Body of pancreas (tissue), 4 donors: ENCODE results near the gene CSRP1.
"Not testable (repeated sequence)": the region's sequence is repeated elsewhere in the genome, so short reads cannot be mapped to it uniquely, and the experiment has no call there.

Experiments used
- POLR2A ChIP-seq, 3 donors: fragments of 450-650 bp; IDR thresholded peaks; one replicate each; pipeline ENCODE4 v1.6.1; 2016; ENCODE audit warnings: antibody characterized with exemption in 3 of 3, mild to moderate bottlenecking in 2 of 3
- TF ChIP-seq, protein P1 (sequence below), 7 experiments: fragments of 450-650 bp in 4 of 7; fragments of 200-600 bp in 3 of 7; sonication (generic) in 3 of 7; IDR thresholded peaks; one replicate each; pipeline ENCODE4 v1.5.1; 2016 to 2019; ENCODE audit warnings: antibody characterized with exemption in 7 of 7

DNA sequence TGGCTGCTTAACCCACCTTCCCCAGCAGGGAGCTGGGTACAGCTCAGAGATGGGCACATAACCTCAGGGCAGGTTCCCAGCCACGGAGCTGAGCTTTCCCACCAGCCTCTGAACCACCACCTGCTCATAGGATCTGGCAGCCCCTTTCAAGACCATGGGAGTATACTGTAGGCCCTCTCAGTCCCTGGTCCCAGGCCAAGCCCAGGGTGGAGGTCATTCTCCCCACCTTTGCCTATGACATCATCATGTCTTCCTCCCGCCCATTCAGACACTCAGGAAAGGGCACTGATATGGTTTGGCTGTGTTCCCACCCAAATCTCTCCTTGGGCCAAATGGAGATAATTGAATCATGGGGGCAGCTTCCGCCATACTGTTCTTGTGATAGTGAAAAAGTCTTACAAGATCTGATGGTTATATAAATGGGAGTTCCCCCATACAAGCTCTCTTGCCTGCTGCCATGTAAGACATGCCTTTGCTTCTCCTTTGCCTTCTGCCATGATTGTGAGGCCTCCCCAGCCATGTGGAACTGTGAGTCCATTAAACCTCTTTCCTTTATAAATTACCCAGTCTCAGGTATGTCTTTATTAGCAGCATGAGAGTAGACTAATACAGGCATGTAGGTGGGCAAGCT lies 13.8 kb downstream of the CSRP1 start:
- TF ChIP-seq, protein P1, sequence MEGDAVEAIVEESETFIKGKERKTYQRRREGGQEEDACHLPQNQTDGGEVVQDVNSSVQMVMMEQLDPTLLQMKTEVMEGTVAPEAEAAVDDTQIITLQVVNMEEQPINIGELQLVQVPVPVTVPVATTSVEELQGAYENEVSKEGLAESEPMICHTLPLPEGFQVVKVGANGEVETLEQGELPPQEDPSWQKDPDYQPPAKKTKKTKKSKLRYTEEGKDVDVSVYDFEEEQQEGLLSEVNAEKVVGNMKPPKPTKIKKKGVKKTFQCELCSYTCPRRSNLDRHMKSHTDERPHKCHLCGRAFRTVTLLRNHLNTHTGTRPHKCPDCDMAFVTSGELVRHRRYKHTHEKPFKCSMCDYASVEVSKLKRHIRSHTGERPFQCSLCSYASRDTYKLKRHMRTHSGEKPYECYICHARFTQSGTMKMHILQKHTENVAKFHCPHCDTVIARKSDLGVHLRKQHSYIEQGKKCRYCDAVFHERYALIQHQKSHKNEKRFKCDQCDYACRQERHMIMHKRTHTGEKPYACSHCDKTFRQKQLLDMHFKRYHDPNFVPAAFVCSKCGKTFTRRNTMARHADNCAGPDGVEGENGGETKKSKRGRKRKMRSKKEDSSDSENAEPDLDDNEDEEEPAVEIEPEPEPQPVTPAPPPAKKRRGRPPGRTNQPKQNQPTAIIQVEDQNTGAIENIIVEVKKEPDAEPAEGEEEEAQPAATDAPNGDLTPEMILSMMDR (IDR thresholded peaks at IDR 0.05): not testable (repeated sequence)
- not testable (repeated sequence) for TF ChIP-seq POLR2A (IDR thresholded peaks at IDR 0.05)
